Memory B cell (primary cell): ENCODE results near the gene CHD2.

Source experiments
- ATAC-seq: fragments of 150-1000 bp; cut with Tn5 transposase; 2 replicates; pipeline ENCODE4 v1.10.0; 2021; ENCODE audit warnings: low read depth, mild to moderate bottlenecking, moderate library complexity
- DNase-seq, 2 donors: peaks; one replicate each; pipeline ENCODE4 v3.0.0; 2022; ENCODE audit warnings: low spot score in 2 of 2
- H3K27ac Mint-ChIP-seq: one replicate; pipeline ENCODE4 v1.8.0; 2022; ENCODE audit warnings: mild to moderate bottlenecking, moderate library complexity, mixed read lengths
- H3K27me3 Mint-ChIP-seq: one replicate; pipeline ENCODE4 v1.8.0; 2022; ENCODE audit warnings: mixed read lengths
- H3K36me3 Mint-ChIP-seq: one replicate; pipeline ENCODE4 v1.8.0; 2022; ENCODE audit warnings: mild to moderate bottlenecking, mixed read lengths
- H3K4me1 Mint-ChIP-seq: one replicate; pipeline ENCODE4 v1.8.0; 2022; ENCODE audit warnings: mixed read lengths
- H3K4me3 Mint-ChIP-seq: one replicate; pipeline ENCODE4 v1.8.0; 2022; ENCODE audit warnings: mild to moderate bottlenecking, moderate library complexity, mixed read lengths
- H3K9me3 Mint-ChIP-seq: one replicate; pipeline ENCODE4 v1.8.0; 2022; ENCODE audit warnings: mixed read lengths

CHD2 gene

GRCh38 chr15:93044301-93045190, 144.4 kb downstream of the CHD2 start:
- peaks cover 5% of the 10 kb centered on the region for H3K9me3 Mint-ChIP-seq
- DNase-seq (no peak), ATAC-seq (no peak)
- no peak overlapping the region for H3K4me3 Mint-ChIP-seq
- peaks cover 5% of the 10 kb centered on the region for H3K4me1 Mint-ChIP-seq
- H3K27ac Mint-ChIP-seq: no peak overlapping the region
- peaks cover 31% of the 10 kb centered on the region for H3K27me3 Mint-ChIP-seq
- H3K36me3 Mint-ChIP-seq: peaks cover 5% of the 10 kb centered on the region

GRCh38 chr15:93045191-93045785, 145.2 kb downstream of the CHD2 start:
- peaks cover 5% of the 10 kb centered on the region for H3K36me3 Mint-ChIP-seq
- H3K27me3 Mint-ChIP-seq: peaks cover 28% of the 10 kb centered on the region
- ATAC-seq (no peak), DNase-seq (no peak)
- no peak overlapping the region for H3K27ac Mint-ChIP-seq
- peaks cover 5% of the 10 kb centered on the region for H3K4me1 Mint-ChIP-seq
- peaks cover 5% of the 10 kb centered on the region for H3K9me3 Mint-ChIP-seq
- no peak overlapping the region for H3K4me3 Mint-ChIP-seq

GRCh38 chr15:93046120-93046519, 146.0 kb downstream of the CHD2 start:
- Mint-ChIP-seq H3K27me3 (peaks cover 24% of the 10 kb centered on the region), H3K9me3 (peaks cover 5% of the 10 kb centered on the region), H3K36me3 (peaks cover 5% of the 10 kb centered on the region), H3K27ac (no peak overlapping the region), H3K4me3 (no peak overlapping the region), H3K4me1 (peaks cover 5% of the 10 kb centered on the region)
- DNase-seq: no peak
- no peak for ATAC-seq

- Mint-ChIP-seq H3K27ac (no peak overlapping the region), H3K4me1 (peaks cover 5% of the 10 kb centered on the region), H3K27me3 (peaks cover 24% of the 10 kb centered on the region), H3K36me3 (peaks cover 5% of the 10 kb centered on the region), H3K9me3 (peaks cover 5% of the 10 kb centered on the region), H3K4me3 (no peak overlapping the region)
- no peak for DNase-seq
- ATAC-seq: no peak
These were observed 146.6 kb downstream of the CHD2 start for GRCh38 chr15:93046721-93047120.

- peaks cover 5% of the 10 kb centered on the region for H3K36me3 Mint-ChIP-seq
- peaks cover 5% of the 10 kb centered on the region for H3K4me1 Mint-ChIP-seq
- H3K27ac Mint-ChIP-seq: no peak overlapping the region
- H3K9me3 Mint-ChIP-seq: peaks cover 5% of the 10 kb centered on the region
- peaks cover 25% of the 10 kb centered on the region for H3K27me3 Mint-ChIP-seq
- ATAC-seq: peak; percentile 56
- no peak overlapping the region for H3K4me3 Mint-ChIP-seq
- no peak for DNase-seq
These were observed 147.7 kb downstream of the CHD2 start for GRCh38 chr15:93047621-93048425.

GRCh38 chr15:93048426-93048721, 148.2 kb downstream of the CHD2 start:
- no peak for DNase-seq
- Mint-ChIP-seq H3K4me1 (peaks cover 5% of the 10 kb centered on the region), H3K27me3 (peaks cover 20% of the 10 kb centered on the region), H3K27ac (no peak overlapping the region), H3K4me3 (no peak overlapping the region), H3K9me3 (peaks cover 5% of the 10 kb centered on the region), H3K36me3 (peaks cover 5% of the 10 kb centered on the region)
- ATAC-seq: no peak

- no peak overlapping the region for H3K27ac Mint-ChIP-seq
- peaks cover 5% of the 10 kb centered on the region for H3K4me1 Mint-ChIP-seq
These were observed 148.6 kb downstream of the CHD2 start for GRCh38 chr15:93048759-93049161.

GRCh38 chr15:93049233-93049632, 149.1 kb downstream of the CHD2 start:
- H3K4me3 Mint-ChIP-seq: no peak overlapping the region
- H3K36me3 Mint-ChIP-seq: peaks cover 5% of the 10 kb centered on the region
- peaks cover 18% of the 10 kb centered on the region for H3K27me3 Mint-ChIP-seq
- ATAC-seq (no peak), DNase-seq (no peak)
- peaks cover 5% of the 10 kb centered on the region for H3K4me1 Mint-ChIP-seq
- H3K27ac Mint-ChIP-seq: no peak overlapping the region
- H3K9me3 Mint-ChIP-seq: peaks cover 5% of the 10 kb centered on the region

More at GRCh38 chr15:93048759-93049161, 148.6 kb downstream of the CHD2 start:
- H3K9me3 Mint-ChIP-seq: peaks cover 5% of the 10 kb centered on the region
- H3K4me3 Mint-ChIP-seq: no peak overlapping the region
- peaks cover 5% of the 10 kb centered on the region for H3K36me3 Mint-ChIP-seq
- DNase-seq: no peak
- no peak for ATAC-seq
- peaks cover 18% of the 10 kb centered on the region for H3K27me3 Mint-ChIP-seq

GRCh38 chr15:93049914-93050578, 149.9 kb downstream of the CHD2 start:
- Mint-ChIP-seq H3K27ac (no peak overlapping the region), H3K4me3 (no peak overlapping the region)
- no peak for ATAC-seq

GRCh38 chr15:93050648-93051047, 150.5 kb downstream of the CHD2 start:
- H3K27ac Mint-ChIP-seq: no peak overlapping the region
- H3K36me3 Mint-ChIP-seq: peaks cover 5% of the 10 kb centered on the region
- peaks cover 5% of the 10 kb centered on the region for H3K9me3 Mint-ChIP-seq
- H3K4me1 Mint-ChIP-seq: peaks cover 5% of the 10 kb centered on the region
- no peak for DNase-seq
- ATAC-seq: no peak
- peaks cover 18% of the 10 kb centered on the region for H3K27me3 Mint-ChIP-seq
- H3K4me3 Mint-ChIP-seq: no peak overlapping the region

More at GRCh38 chr15:93049914-93050578, 149.9 kb downstream of the CHD2 start:
- H3K4me1 Mint-ChIP-seq: peaks cover 5% of the 10 kb centered on the region
- H3K9me3 Mint-ChIP-seq: peaks cover 5% of the 10 kb centered on the region
- H3K36me3 Mint-ChIP-seq: peaks cover 5% of the 10 kb centered on the region
- DNase-seq: no peak
- H3K27me3 Mint-ChIP-seq: peaks cover 18% of the 10 kb centered on the region

- H3K27ac Mint-ChIP-seq: no peak overlapping the region
- no peak overlapping the region for H3K4me3 Mint-ChIP-seq
- H3K27me3 Mint-ChIP-seq: peaks cover 15% of the 10 kb centered on the region
- peaks cover 1% of the 10 kb centered on the region for H3K9me3 Mint-ChIP-seq
- DNase-seq (no peak), ATAC-seq (no peak)
- peaks cover 1% of the 10 kb centered on the region for H3K36me3 Mint-ChIP-seq
- H3K4me1 Mint-ChIP-seq: peaks cover 5% of the 10 kb centered on the region
These were observed 151.3 kb downstream of the CHD2 start for GRCh38 chr15:93051236-93052089.

- no peak overlapping the region for H3K27ac Mint-ChIP-seq
- H3K4me3 Mint-ChIP-seq: no peak overlapping the region
- H3K36me3 Mint-ChIP-seq: no peaks in the 10 kb centered on the region
- ATAC-seq (no peak), DNase-seq (no peak)
- no peaks in the 10 kb centered on the region for H3K9me3 Mint-ChIP-seq
- H3K4me1 Mint-ChIP-seq: peaks cover 5% of the 10 kb centered on the region
- peaks cover 14% of the 10 kb centered on the region for H3K27me3 Mint-ChIP-seq
These were observed 152.2 kb downstream of the CHD2 start for GRCh38 chr15:93052090-93052879.
